T-cell (primary cell): Measurements from ENCODE around the gene GALNT14. TPM values are rescaled to one million over a fixed set of nuclear protein-coding genes. Genes with fewer than 3 reads are reported as not detected.

Experiments used
- ATAC-seq, 4 experiments: fragments of 200-7000 bp in 3 of 4; fragments of 150-1000 bp in 1 of 4; cut with Tn5 transposase; replicated peaks in 1 of 4; 1 replicate in 3 of 4; 2 replicates in 1 of 4; pipeline ENCODE4 v1.10.0; 2021; ENCODE audit warnings: moderate library complexity in 3 of 4, mild to moderate bottlenecking in 2 of 4, moderate number of reproducible peaks in 1 of 4
- CTCF ChIA-PET, 2 donors: fragments of 300-600 bp; sonication (Branson Sonifier 250); formaldehyde crosslinking; loops; one replicate each; lab custom pipeline; 2022; ENCODE audit warnings: antibody characterized with exemption in 2 of 2; lab: Charles Lee
- POLR2A ChIA-PET, 2 donors: fragments of 300-600 bp; sonication (Branson Sonifier 250); formaldehyde crosslinking; loops; one replicate each; lab custom pipeline; 2022; ENCODE audit warnings: antibody characterized with exemption in 2 of 2; lab: Charles Lee
- DNase-seq, 35 experiments: peaks; one replicate each; pipeline versions ENCODE4 v3.0.0 to v3.0.0-alpha.2; 2013 to 2023
- H3K27ac ChIP-seq: one replicate; pipeline ENCODE4 v1.5.1; 2013; ENCODE audit warnings: low read length
- H3K27me3 ChIP-seq, 2 experiments: replicated peaks in 1 of 2; 1 replicate in 1 of 2; 2 replicates in 1 of 2; pipeline versions ENCODE4 v1.6.1 to v1.7.0; 2013; ENCODE audit warnings: low read length in 1 of 2, mixed read lengths in 1 of 2; ENCODE audit not compliant: control insufficient read depth in 2 of 2, insufficient read depth in 2 of 2; ENCODE audit errors: extremely low read depth in 1 of 2
- H3K36me3 ChIP-seq, 2 donors: 1 replicate in 1 of 2; 2 replicates in 1 of 2; pipeline versions ENCODE4 v1.6.1 to v1.7.0; 2013; ENCODE audit warnings: low read length in 1 of 2; ENCODE audit not compliant: control insufficient read depth in 2 of 2, insufficient read depth in 1 of 2; ENCODE audit errors: extremely low read depth in 1 of 2
- H3K4me1 ChIP-seq, 2 experiments: 1 replicate in 1 of 2; 2 replicates in 1 of 2; pipeline versions ENCODE4 v1.6.1 to v1.7.0; 2013; ENCODE audit warnings: low read length in 2 of 2, mixed read lengths in 1 of 2; ENCODE audit not compliant: insufficient read depth in 2 of 2, control insufficient read depth in 1 of 2; ENCODE audit errors: extremely low read depth in 1 of 2
- H3K4me3 ChIP-seq, 2 donors: 1 replicate in 1 of 2; 2 replicates in 1 of 2; pipeline versions ENCODE4 v1.5.1 to v1.7.0; 2013; ENCODE audit warnings: mild to moderate bottlenecking in 2 of 2, low read length in 1 of 2, moderate library complexity in 1 of 2; ENCODE audit not compliant: control insufficient read depth in 1 of 2; ENCODE audit errors: extremely low read depth in 1 of 2
- H3K9me3 ChIP-seq: 2 replicates; pipeline ENCODE4 v1.7.0; 2013
- H3K27ac Mint-ChIP-seq, 2 donors: one replicate each; pipeline ENCODE4 v1.8.0; 2020 to 2021; ENCODE audit warnings: mild to moderate bottlenecking in 2 of 2, mixed read lengths in 2 of 2
- H3K27me3 Mint-ChIP-seq, 2 donors: one replicate each; pipeline ENCODE4 v1.8.0; 2021 to 2022; ENCODE audit warnings: mixed read lengths in 2 of 2
- H3K36me3 Mint-ChIP-seq: one replicate; pipeline ENCODE4 v1.8.0; 2021; ENCODE audit warnings: mixed read lengths
- H3K4me1 Mint-ChIP-seq, 3 donors: one replicate each; pipeline ENCODE4 v1.8.0; 2020 to 2022; ENCODE audit warnings: mixed read lengths in 3 of 3, mild to moderate bottlenecking in 1 of 3
- H3K4me3 Mint-ChIP-seq, 3 donors: one replicate each; pipeline ENCODE4 v1.8.0; 2020 to 2022; ENCODE audit warnings: mild to moderate bottlenecking in 3 of 3, mixed read lengths in 3 of 3, moderate library complexity in 3 of 3
- H3K9me3 Mint-ChIP-seq, 3 donors: one replicate each; pipeline ENCODE4 v1.8.0; 2020 to 2022; ENCODE audit warnings: mixed read lengths in 3 of 3
- WGBS: methylation state at CpG from one replicate; pipeline ENCODE4 v1.1.5; 2013; ENCODE audit warnings: missing lambda C conversion rate; ENCODE audit not compliant: insufficient coverage; 5-methylcytosine and 5-hydroxymethylcytosine counted together
- total RNA-seq, 35 experiments: library from RNA in 6 of 35; stranded (reverse) in 6 of 35; fragments of 120-200 nt in 1 of 35; gene quantifications; one replicate each; pipeline versions ENCODE4 v1.2.1 to v1.2.4 and lab custom pipeline; 2013 to 2026

Gene GALNT14
- total RNA-seq, 5 donors from 2014 or later (not counting 1 experiment from before 2014, with no cell fraction given), result 0.29 to 0.38 TPM; not detected in 3

GRCh38 chr2:30997979-30998378 lies 140.3 kb downstream of the GALNT14 start:
- Mint-ChIP-seq H3K27me3 (peaks cover 2 to 12% of the 10 kb centered on the region in 2 donors), H3K4me1 (no peaks in the 10 kb centered on the region), H3K27ac (no peak overlapping the region), H3K36me3 (no peaks in the 10 kb centered on the region), H3K4me3 (no peak overlapping the region), H3K9me3 (no peaks in the 10 kb centered on the region)
- 76% methylated on average over 3 of the region's 5 CpGs for WGBS
- DNase-seq, result no peak
- Histone ChIP-seq H3K27me3 (peaks cover 0 to 3% of the 10 kb centered on the region in 2 experiments), H3K4me3 (no peak overlapping the region), H3K4me1 (no peaks in the 10 kb centered on the region), H3K36me3 (no peaks in the 10 kb centered on the region), H3K9me3 (no peaks in the 10 kb centered on the region), H3K27ac (no peak overlapping the region)
- ATAC-seq, result no peak
- POLR2A ChIA-PET, result no interaction called here
- CTCF ChIA-PET, result no interaction called here

- 78% methylated on average over 10 of the region's 11 CpGs for WGBS
- no peaks in the 10 kb centered on the region for H3K9me3 Mint-ChIP-seq
- H3K4me3 ChIP-seq, result no peak overlapping the region
- no peak overlapping the region for H3K4me3 Mint-ChIP-seq
- H3K36me3 Mint-ChIP-seq, result no peaks in the 10 kb centered on the region
- H3K27ac ChIP-seq, result no peak overlapping the region
- CTCF ChIA-PET, result no interaction called here
- H3K27ac Mint-ChIP-seq, result no peak overlapping the region
- no peaks in the 10 kb centered on the region for H3K9me3 ChIP-seq
- no peaks in the 10 kb centered on the region for H3K4me1 Mint-ChIP-seq
- POLR2A ChIA-PET, result no interaction called here
- H3K27me3 ChIP-seq, result peaks cover 0 to 6% of the 10 kb centered on the region in 2 experiments
- ATAC-seq (no peak), DNase-seq (no peak)
- no peaks in the 10 kb centered on the region for H3K36me3 ChIP-seq
- H3K4me1 ChIP-seq, result no peaks in the 10 kb centered on the region
- H3K27me3 Mint-ChIP-seq, result peaks cover 0 to 4% of the 10 kb centered on the region in 2 donors
These were observed 143.8 kb downstream of the GALNT14 start for GRCh38 chr2:30994227-30995056.

GRCh38 chr2:30992781-30993180 lies 145.5 kb downstream of the GALNT14 start:
- Histone ChIP-seq H3K9me3 (no peaks in the 10 kb centered on the region), H3K4me3 (no peak overlapping the region), H3K27ac (no peak overlapping the region), H3K36me3 (no peaks in the 10 kb centered on the region), H3K27me3 (peaks cover 0 to 8% of the 10 kb centered on the region in 2 experiments), H3K4me1 (no peaks in the 10 kb centered on the region)
- no peak overlapping the region for H3K27ac Mint-ChIP-seq
- ChIA-PET CTCF (no interaction called here), POLR2A (no interaction called here)
- no peak overlapping the region for H3K4me3 Mint-ChIP-seq
- no peaks in the 10 kb centered on the region for H3K27me3 Mint-ChIP-seq
- WGBS, result 90% methylated on average over 17 of the region's 18 CpGs
- H3K9me3 Mint-ChIP-seq, result no peaks in the 10 kb centered on the region
- H3K36me3 Mint-ChIP-seq, result no peaks in the 10 kb centered on the region
- DNase-seq, result no peak
- no peak for ATAC-seq
- H3K4me1 Mint-ChIP-seq, result no peaks in the 10 kb centered on the region

- H3K4me3 Mint-ChIP-seq, result no peak overlapping the region
- no peaks in the 10 kb centered on the region for H3K27me3 Mint-ChIP-seq
- no peaks in the 10 kb centered on the region for H3K36me3 Mint-ChIP-seq
- WGBS, result 17% methylated on average over 2 of the region's 4 CpGs
- CTCF ChIA-PET, result no interaction called here
- Histone ChIP-seq H3K36me3 (no peaks in the 10 kb centered on the region), H3K27me3 (peaks cover 0 to 11% of the 10 kb centered on the region in 2 experiments), H3K9me3 (no peaks in the 10 kb centered on the region), H3K4me3 (no peak overlapping the region), H3K27ac (no peak overlapping the region), H3K4me1 (no peaks in the 10 kb centered on the region)
- no peak overlapping the region for H3K27ac Mint-ChIP-seq
- DNase-seq (no peak), ATAC-seq (no peak)
- no peaks in the 10 kb centered on the region for H3K4me1 Mint-ChIP-seq
- POLR2A ChIA-PET, result no interaction called here
- H3K9me3 Mint-ChIP-seq, result no peaks in the 10 kb centered on the region
These were observed 147.6 kb downstream of the GALNT14 start for GRCh38 chr2:30990671-30991070.

GRCh38 chr2:30990176-30990575 lies 148.1 kb downstream of the GALNT14 start:
- ChIA-PET CTCF (no interaction called here), POLR2A (no interaction called here)
- no peaks in the 10 kb centered on the region for H3K9me3 Mint-ChIP-seq
- no peak for DNase-seq
- H3K36me3 Mint-ChIP-seq, result no peaks in the 10 kb centered on the region
- no peaks in the 10 kb centered on the region for H3K27me3 Mint-ChIP-seq
- Histone ChIP-seq H3K9me3 (no peaks in the 10 kb centered on the region), H3K4me1 (no peaks in the 10 kb centered on the region), H3K4me3 (no peak overlapping the region), H3K36me3 (no peaks in the 10 kb centered on the region), H3K27me3 (peaks cover 0 to 11% of the 10 kb centered on the region in 2 experiments), H3K27ac (no peak overlapping the region)
- no peaks in the 10 kb centered on the region for H3K4me1 Mint-ChIP-seq
- WGBS, result 83% methylated on average over 1 of the region's 2 CpGs
- no peak overlapping the region for H3K27ac Mint-ChIP-seq
- ATAC-seq, result no peak
- H3K4me3 Mint-ChIP-seq, result no peak overlapping the region

- Histone ChIP-seq H3K4me3 (no peak overlapping the region), H3K9me3 (no peaks in the 10 kb centered on the region), H3K27me3 (peaks cover 0 to 11% of the 10 kb centered on the region in 2 experiments), H3K36me3 (no peaks in the 10 kb centered on the region), H3K27ac (no peak overlapping the region), H3K4me1 (no peaks in the 10 kb centered on the region)
- H3K4me3 Mint-ChIP-seq, result no peak overlapping the region
- no peaks in the 10 kb centered on the region for H3K9me3 Mint-ChIP-seq
- CTCF ChIA-PET, result no interaction called here
- no peaks in the 10 kb centered on the region for H3K4me1 Mint-ChIP-seq
- DNase-seq (no peak), ATAC-seq (no peak)
- H3K27ac Mint-ChIP-seq, result no peak overlapping the region
- H3K36me3 Mint-ChIP-seq, result no peaks in the 10 kb centered on the region
- WGBS, result 57% methylated on average over 1 of the region's 1 CpG
- no peaks in the 10 kb centered on the region for H3K27me3 Mint-ChIP-seq
- POLR2A ChIA-PET, result no interaction called here
These were observed 148.5 kb downstream of the GALNT14 start for GRCh38 chr2:30989746-30990145.
